Activated naive CD4-positive, alpha-beta T cell treated with Interleukin-2 at 50 U/mL for 16 hours (primary cell): ENCODE results near the gene CYLD.

Source experiments
- DNase-seq: peaks from one replicate; pipeline ENCODE4 v3.0.0-alpha.2; 2020

CYLD gene

GRCh38 chr16:50821586-50821985 is 79.7 kb downstream of the CYLD start:
- no peak for DNase-seq

GRCh38 chr16:50822671-50823070 is 80.8 kb downstream of the CYLD start:
- no peak for DNase-seq

- no peak for DNase-seq
These were observed 85.0 kb downstream of the CYLD start for GRCh38 chr16:50826797-50827316.

- no peak for DNase-seq
These were observed 86.3 kb downstream of the CYLD start for GRCh38 chr16:50828164-50828702.

GRCh38 chr16:50830698-50831097 is 88.8 kb downstream of the CYLD start:
- DNase-seq = no peak

- no peak for DNase-seq
These were observed 89.9 kb downstream of the CYLD start for GRCh38 chr16:50831751-50832150.

- no peak for DNase-seq
These were observed 92.0 kb downstream of the CYLD start for GRCh38 chr16:50833929-50834328.

- no peak for DNase-seq
These were observed 92.8 kb downstream of the CYLD start for GRCh38 chr16:50834701-50835100.

- DNase-seq = no peak
These were observed 93.6 kb downstream of the CYLD start for GRCh38 chr16:50835358-50836060.

GRCh38 chr16:50836121-50836621 is 94.3 kb downstream of the CYLD start:
- no peak for DNase-seq

GRCh38 chr16:50837324-50837723 is 95.4 kb downstream of the CYLD start:
- DNase-seq = no peak

- DNase-seq = no peak
These were observed 96.3 kb downstream of the CYLD start for GRCh38 chr16:50838165-50838564.

GRCh38 chr16:50838885-50839284 is 97.0 kb downstream of the CYLD start:
- no peak for DNase-seq

GRCh38 chr16:50839356-50839755 is 97.5 kb downstream of the CYLD start:
- no peak for DNase-seq

- DNase-seq = no peak
These were observed 98.2 kb downstream of the CYLD start for GRCh38 chr16:50839920-50840729.

- peak; percentile 49 for DNase-seq
These were observed 99.4 kb downstream of the CYLD start for GRCh38 chr16:50841081-50841886.

GRCh38 chr16:50842013-50842505 is 100.2 kb downstream of the CYLD start:
- DNase-seq = no peak

GRCh38 chr16:50842589-50842988 is 100.7 kb downstream of the CYLD start:
- DNase-seq = peak; percentile 13

- no peak for DNase-seq
These were observed 103.0 kb downstream of the CYLD start for GRCh38 chr16:50844840-50845239.

- no peak for DNase-seq
These were observed 103.4 kb downstream of the CYLD start for GRCh38 chr16:50845296-50845695.

GRCh38 chr16:50846511-50846910 is 104.6 kb downstream of the CYLD start:
- no peak for DNase-seq

- DNase-seq = no peak
These were observed 105.3 kb downstream of the CYLD start for GRCh38 chr16:50847166-50847565.
